A673 (cell line): ENCODE results near the gene FRMPD1. TPM values are rescaled to one million over a fixed set of nuclear protein-coding genes. Genes with fewer than 3 reads are reported as not detected.

Source experiments
- BruUV-seq: library from RNA; stranded (reverse); fragments of 400-500 nt; replicated peaks from 2 replicates; lab custom pipeline; 2021; lab: Mats Ljungman, UMichigan
- CTCF ChIA-PET: fragments of 300-600 bp; sonication (Branson Sonifier 250); formaldehyde crosslinking; loops from one replicate; lab custom pipeline; 2022; ENCODE audit warnings: antibody characterized with exemption; lab: Charles Lee
- POLR2A ChIA-PET: fragments of 300-600 bp; sonication (Branson Sonifier 250); formaldehyde crosslinking; loops from one replicate; lab custom pipeline; 2022; ENCODE audit warnings: antibody characterized with exemption; ENCODE audit not compliant: low non-redundant PET; lab: Charles Lee
- DNase-seq: peaks from one replicate; pipeline ENCODE4 v3.0.0-alpha.2; 2015; ENCODE audit warnings: low spot score
- H3K27ac ChIP-seq: fragments of 200-600 bp; sonication (generic); 2 replicates; pipeline ENCODE4 v1.5.1; 2016; ENCODE audit warnings: mixed run types, low read depth, mild to moderate bottlenecking, mixed read lengths, antibody characterized with exemption, low read length; ENCODE audit not compliant: poor library complexity, severe bottlenecking
- H3K27me3 ChIP-seq: fragments of 200-600 bp; sonication (generic); replicated peaks from 2 replicates; pipeline ENCODE4 v1.6.1; 2017; ENCODE audit warnings: mixed run types, low read depth, mild to moderate bottlenecking, mixed read lengths, antibody characterized with exemption, low read length; ENCODE audit not compliant: insufficient read depth, poor library complexity
- H3K36me3 ChIP-seq: fragments of 200-600 bp; sonication (generic); 2 replicates; pipeline ENCODE4 v1.6.1; 2016; ENCODE audit warnings: mixed run types, mild to moderate bottlenecking, mixed read lengths, antibody characterized with exemption, low read length; ENCODE audit not compliant: insufficient read depth, poor library complexity, severe bottlenecking
- H3K4me1 ChIP-seq: fragments of 200-600 bp; sonication (generic); 2 replicates; pipeline ENCODE4 v1.6.1; 2017; ENCODE audit warnings: mixed run types, mild to moderate bottlenecking, mixed read lengths, antibody characterized with exemption, low read length; ENCODE audit not compliant: insufficient read depth, poor library complexity, severe bottlenecking
- H3K4me3 ChIP-seq: fragments of 200-600 bp; sonication (generic); 2 replicates; pipeline ENCODE4 v1.5.1; 2016; ENCODE audit warnings: low read depth, mixed run types, mild to moderate bottlenecking, mixed read lengths, low read length; ENCODE audit not compliant: poor library complexity, severe bottlenecking
- H3K9me3 ChIP-seq: fragments of 200-600 bp; sonication (generic); 2 replicates; pipeline ENCODE4 v1.6.1; 2016; ENCODE audit warnings: mixed run types, low read depth, mild to moderate bottlenecking, mixed read lengths, antibody characterized with exemption, low read length; ENCODE audit not compliant: poor library complexity, severe bottlenecking
- EZH2 ChIP-seq: fragments of 200-600 bp; sonication (generic); IDR thresholded peaks from 2 replicates; pipeline ENCODE4 v1.6.1; 2017; ENCODE audit warnings: borderline replicate concordance, low read depth, mild to moderate bottlenecking, mixed read lengths, antibody characterized with exemption, low read length; ENCODE audit not compliant: poor library complexity, severe bottlenecking
- intact Hi-C: fragments of 100-400 bp; cut with micrococcal nuclease; formaldehyde crosslinking; loops from one replicate; pipeline ENCODE4 v1.10.0; 2022; ENCODE audit not compliant: unreplicated experiment
- total RNA-seq: library from RNA; stranded (reverse); gene quantifications from 2 replicates; pipeline ENCODE4 v1.2.3, GENCODE V29; 2021
- TF ChIP-seq, protein P1 (sequence below): fragments of 300-800, 200-600 bp; sonication (generic); conservative IDR thresholded peaks from 2 replicates; pipeline ENCODE4 v1.5.1; 2017; ENCODE audit warnings: low read depth, mild to moderate bottlenecking, antibody characterized with exemption, low read length, moderate library complexity, mixed read lengths

Gene FRMPD1
- total RNA-seq, 1 experiment from 2014 or later: not detected

DNA sequence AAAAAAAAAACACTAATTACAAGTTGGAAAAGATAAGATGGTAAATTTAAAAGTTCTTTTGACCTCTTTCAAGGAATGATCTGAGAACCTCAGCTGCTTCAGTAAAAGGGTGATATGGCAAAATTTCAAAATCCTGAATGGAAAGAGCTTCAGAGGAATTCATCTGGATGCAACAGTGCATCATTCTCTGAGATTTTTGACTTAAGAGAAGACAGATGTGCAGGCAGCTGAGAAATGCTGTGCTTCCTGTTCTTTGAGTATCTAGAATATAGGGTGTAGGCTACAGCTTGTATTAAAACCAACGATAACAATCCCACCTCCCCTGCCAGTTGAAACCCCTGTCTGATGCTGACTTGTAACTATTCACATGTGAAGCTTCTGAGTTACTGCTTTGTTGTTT, 6.2 kb downstream of the FRMPD1 start:
- POLR2A ChIA-PET: no interaction called here
- no peak for DNase-seq
- peaks cover 42% of the 10 kb centered on the region for H3K27me3 ChIP-seq
- no peaks in the 10 kb centered on the region for H3K9me3 ChIP-seq
- H3K4me3 ChIP-seq: no peak overlapping the region
- no peaks in the 10 kb centered on the region for H3K4me1 ChIP-seq
- intact Hi-C loops: no loop called here
- no peak for TF ChIP-seq EZH2
- TF ChIP-seq, protein P1, sequence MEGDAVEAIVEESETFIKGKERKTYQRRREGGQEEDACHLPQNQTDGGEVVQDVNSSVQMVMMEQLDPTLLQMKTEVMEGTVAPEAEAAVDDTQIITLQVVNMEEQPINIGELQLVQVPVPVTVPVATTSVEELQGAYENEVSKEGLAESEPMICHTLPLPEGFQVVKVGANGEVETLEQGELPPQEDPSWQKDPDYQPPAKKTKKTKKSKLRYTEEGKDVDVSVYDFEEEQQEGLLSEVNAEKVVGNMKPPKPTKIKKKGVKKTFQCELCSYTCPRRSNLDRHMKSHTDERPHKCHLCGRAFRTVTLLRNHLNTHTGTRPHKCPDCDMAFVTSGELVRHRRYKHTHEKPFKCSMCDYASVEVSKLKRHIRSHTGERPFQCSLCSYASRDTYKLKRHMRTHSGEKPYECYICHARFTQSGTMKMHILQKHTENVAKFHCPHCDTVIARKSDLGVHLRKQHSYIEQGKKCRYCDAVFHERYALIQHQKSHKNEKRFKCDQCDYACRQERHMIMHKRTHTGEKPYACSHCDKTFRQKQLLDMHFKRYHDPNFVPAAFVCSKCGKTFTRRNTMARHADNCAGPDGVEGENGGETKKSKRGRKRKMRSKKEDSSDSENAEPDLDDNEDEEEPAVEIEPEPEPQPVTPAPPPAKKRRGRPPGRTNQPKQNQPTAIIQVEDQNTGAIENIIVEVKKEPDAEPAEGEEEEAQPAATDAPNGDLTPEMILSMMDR: no peak
- no TSS peak for BruUV-seq
- CTCF ChIA-PET: no interaction called here
- H3K27ac ChIP-seq: no peak overlapping the region
- no peaks in the 10 kb centered on the region for H3K36me3 ChIP-seq

DNA sequence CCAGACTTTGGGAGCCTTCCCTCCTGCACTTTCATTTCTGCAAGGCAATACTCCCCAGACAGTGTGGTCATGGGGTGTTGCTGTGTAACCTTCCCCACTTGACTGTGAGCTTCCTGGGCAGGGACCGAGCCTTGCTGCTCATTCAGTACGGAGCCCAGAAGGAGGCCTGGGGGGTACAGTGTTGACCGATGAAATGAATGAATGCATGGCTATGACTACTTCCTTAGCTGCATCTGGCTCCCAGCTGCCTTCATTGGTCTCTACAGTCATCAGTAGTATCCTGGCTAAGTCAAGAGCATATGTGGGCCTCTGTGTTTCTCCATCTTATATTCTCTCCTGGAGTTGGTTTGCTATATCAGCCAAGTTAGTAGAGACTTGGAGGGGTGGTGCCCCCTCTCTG, 9.9 kb downstream of the FRMPD1 start:
- no peak overlapping the region for H3K27ac ChIP-seq
- H3K9me3 ChIP-seq: no peaks in the 10 kb centered on the region
- ChIA-PET CTCF (no interaction called here), POLR2A (no interaction called here)
- H3K36me3 ChIP-seq: no peaks in the 10 kb centered on the region
- H3K4me3 ChIP-seq: no peak overlapping the region
- TF ChIP-seq, protein P1: no peak
- no peak for TF ChIP-seq EZH2
- DNase-seq: no peak
- peaks cover 30% of the 10 kb centered on the region for H3K27me3 ChIP-seq
- no peaks in the 10 kb centered on the region for H3K4me1 ChIP-seq
- no TSS peak for BruUV-seq
- intact Hi-C loops: loop anchor here (10.0 kb wide), 1 partner anchor 56 kb away; no protein-coding TSS in a partner anchor

DNA sequence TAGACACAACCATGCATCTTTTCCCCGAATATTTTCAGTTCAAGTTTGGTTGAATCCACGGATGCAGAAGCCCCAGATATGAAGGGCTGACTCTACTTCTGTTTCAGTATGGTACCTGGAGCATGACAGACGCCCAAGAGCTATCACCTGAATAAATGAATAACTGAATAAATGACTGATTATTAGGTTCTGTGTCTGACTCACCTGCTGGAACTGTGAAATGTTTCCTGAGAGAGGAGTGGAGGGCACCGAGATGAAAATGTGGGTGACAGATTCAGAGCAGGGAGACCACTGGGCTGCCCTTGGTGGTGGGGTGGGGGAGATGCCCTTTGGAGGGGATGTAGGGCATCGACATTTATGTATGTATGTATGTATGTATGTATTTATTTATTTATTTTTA, 13.2 kb downstream of the FRMPD1 start:
- Histone ChIP-seq H3K27ac (no peak overlapping the region), H3K4me1 (no peaks in the 10 kb centered on the region), H3K36me3 (no peaks in the 10 kb centered on the region), H3K4me3 (no peak overlapping the region), H3K9me3 (no peaks in the 10 kb centered on the region), H3K27me3 (peaks cover 30% of the 10 kb centered on the region)
- BruUV-seq: no TSS peak
- POLR2A ChIA-PET: no interaction called here
- CTCF ChIA-PET: no interaction called here
- TF ChIP-seq, protein P1: no peak
- TF ChIP-seq EZH2: no peak
- no peak for DNase-seq
- intact Hi-C loops: loop anchor here (10.0 kb wide), 1 partner anchor 59 kb away; no protein-coding TSS in a partner anchor
